Non-pigmented ciliary epithelial cell (primary cell): ENCODE data around the gene ZNF529.
"Not testable (repeated sequence)": the region's sequence is repeated elsewhere in the genome, so short reads cannot be mapped to it uniquely, and the experiment has no call there.

Experiments
- DNase-seq: peaks from one replicate; pipeline ENCODE4 v3.0.0-alpha.2; 2010; ENCODE audit warnings: low read depth

Gene ZNF529

GRCh38 chr19:36573020-36573894 lies at the start of gene ZNF529:
Gene ZNF529, minus strand, starts transcription at chr19:36573292. Its CDS starts 946 bp downstream, at chr19:36572346.
- DNase-seq, result no peak

DNA sequence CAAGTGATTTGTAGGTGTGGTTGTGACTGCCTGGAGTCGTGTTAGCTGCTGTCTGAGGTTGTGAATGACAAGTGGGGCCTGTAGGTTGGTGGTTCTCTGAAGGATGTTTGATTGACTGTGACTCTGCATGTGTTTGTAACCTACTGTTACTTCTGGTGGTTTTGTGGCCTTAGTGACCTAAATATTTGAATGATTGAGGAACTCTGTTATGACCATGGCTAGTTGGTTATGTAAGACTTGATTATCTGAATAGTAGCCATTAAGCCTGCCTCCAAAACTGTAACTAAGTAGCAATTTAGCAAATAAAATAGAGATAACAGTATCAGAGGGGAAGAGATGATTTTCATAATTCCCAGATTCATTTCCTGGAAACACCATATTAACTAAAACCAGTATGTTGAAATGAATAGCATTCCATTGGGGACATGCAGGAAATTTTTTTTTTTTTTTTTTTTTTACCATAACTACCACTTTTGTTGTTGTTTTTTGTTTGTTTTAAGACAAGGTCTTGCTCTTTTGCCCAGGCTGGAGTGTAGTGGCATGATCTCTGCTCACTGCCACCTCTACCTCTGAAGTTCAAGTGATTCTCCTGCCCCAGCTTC lies 32.9 kb upstream of the ZNF529 start:
- no peak for DNase-seq

DNA sequence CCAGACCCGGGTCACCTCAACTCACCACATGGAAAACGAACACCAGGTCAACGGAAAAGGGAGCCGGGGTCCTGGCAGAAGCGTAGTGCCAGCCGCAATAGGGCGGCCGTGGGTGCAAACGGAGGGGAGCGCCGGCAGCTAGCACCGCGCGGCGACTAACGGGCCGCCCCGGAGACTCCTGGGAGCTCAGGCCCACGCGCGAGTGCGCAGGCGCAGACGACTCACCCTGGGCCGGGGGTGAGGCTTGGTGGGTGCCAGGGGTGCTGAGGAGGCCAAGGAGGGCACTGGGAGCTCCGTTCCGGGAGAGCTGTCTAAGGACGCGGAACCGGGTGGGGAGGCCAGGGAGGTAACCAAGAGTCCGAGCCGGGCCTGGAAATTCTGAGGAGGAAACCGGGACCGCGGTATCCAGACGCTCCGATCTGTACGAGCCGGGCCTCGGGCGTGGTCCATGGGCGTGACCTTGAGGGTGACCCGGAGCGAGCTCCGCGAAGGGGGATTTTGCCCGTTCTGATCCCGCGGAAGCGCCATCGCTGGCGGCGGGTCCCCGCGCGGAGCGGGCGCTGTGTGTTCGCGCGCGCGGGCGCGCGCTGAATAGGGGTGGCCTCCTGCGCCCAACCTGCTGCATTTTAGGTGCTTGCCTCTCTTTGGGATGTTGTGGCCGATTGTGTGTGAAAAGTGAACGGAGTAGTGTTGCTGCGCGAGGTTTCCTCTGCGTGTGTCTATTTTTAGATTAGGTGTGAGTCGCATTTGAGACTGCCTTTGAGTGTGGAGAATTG lies 32.2 kb upstream of the ZNF529 start, which contains the start of gene ZNF382:
ZNF382 (plus strand) TSS at position 213 of the 776 bp plus-strand sequence. CDS start 4,602 bp downstream, outside the sequence.
- no peak for DNase-seq

DNA sequence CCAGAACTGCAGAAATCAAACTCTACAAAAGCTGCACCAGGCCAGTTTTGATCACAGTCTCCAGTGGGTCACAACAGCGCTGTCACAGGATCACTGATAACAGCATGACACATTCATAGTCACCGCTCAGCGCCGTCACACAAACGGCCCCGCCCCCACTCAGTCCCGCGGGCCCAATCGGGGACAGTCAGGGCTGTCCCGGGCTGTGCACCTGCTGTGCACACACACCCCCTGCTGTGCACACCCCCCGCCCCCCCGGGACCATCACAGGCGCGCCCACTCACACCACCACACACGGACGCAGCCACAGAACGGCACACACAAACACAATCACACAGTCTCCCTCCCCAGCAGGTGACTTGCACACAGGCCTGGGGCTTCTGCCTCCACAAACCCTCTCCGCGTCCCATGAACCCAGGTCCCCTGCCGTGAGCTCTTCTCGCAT lies 31.6 kb upstream of the ZNF529 start:
- no peak for DNase-seq

DNA sequence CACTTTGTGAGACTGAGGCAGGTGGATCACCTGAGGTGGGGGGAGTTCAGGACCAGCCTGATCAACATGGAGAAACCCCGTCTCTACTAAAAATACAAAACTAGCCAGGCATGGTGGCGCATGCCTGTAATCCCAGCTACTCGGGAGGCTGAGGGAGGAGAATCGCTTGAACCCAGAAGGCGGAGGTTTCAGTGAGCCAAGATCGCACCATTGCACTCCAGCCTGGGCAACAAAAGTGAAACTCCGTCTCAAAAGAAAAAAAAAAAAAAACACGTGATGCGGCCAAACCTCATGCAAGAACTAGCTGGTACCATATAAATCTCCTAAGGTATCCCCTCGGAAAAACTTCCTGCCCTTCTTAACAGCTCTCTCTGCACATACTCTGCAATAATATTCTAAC lies 29.6 kb upstream of the ZNF529 start:
- not testable (repeated sequence) for DNase-seq

DNA sequence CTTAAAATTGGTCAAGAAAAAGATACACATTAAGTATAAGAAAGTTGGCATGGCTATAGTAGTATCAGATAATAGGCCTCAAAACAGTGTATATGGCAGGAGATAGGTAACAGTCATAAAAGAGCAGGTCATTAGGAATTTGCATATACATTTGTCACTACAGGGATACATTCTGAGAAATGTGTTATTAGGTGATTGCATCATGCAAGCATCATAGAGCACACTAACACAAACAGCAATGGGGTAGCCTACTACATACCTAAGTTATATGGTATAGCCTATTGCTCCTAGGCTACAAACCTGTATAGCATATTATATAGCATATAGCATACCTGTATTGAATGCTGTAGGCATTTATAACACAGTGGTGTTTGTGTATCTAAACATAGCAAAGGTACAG lies 6.2 kb upstream of the ZNF529 start:
- DNase-seq, result no peak

DNA sequence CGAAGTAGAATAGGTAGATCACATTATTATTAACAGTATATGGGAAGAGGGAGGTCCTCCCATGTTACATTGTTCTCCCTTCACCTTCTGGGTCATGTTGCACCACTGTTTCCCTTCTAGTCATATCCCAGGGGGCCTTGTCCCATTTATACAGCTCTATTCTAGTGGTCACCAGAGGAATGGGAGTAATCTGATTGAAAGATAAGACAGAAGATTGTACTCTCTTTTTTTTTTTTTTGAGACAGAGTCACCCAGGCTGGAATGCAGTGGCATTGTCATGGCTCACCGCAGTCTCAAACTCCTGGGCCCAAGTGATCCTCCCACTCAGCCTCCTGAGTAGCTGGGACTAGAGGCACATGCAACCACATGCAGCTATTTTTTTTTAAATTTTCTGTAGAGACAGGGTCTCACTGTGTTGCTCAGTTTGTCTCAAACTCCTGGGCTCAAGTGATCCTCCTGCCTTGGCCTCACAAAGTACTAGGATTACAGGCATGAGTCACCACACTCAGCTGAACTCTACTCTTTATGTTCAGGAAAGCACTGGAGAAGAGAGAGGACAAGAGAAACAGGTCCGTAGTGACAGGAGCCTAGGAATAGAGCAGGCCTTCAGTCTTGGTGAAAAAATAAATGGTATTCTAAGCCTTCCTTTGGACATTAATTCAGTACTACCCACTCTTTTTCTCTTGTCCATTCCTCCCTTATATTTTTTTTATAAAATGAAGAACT lies 4.3 kb upstream of the ZNF529 start:
- DNase-seq, result no peak

- no peak for DNase-seq
These were observed 1.6 kb upstream of the ZNF529 start for GRCh38 chr19:36574741-36575140.

GRCh38 chr19:36573895-36574720 lies 1.0 kb upstream of the ZNF529 start:
- no peak for DNase-seq

- no peak for DNase-seq
These were observed 486 bp downstream of the ZNF529 start for GRCh38 chr19:36572593-36573019.

- no peak for DNase-seq
These were observed 8.7 kb downstream of the ZNF529 start for GRCh38 chr19:36564391-36564790.

DNA sequence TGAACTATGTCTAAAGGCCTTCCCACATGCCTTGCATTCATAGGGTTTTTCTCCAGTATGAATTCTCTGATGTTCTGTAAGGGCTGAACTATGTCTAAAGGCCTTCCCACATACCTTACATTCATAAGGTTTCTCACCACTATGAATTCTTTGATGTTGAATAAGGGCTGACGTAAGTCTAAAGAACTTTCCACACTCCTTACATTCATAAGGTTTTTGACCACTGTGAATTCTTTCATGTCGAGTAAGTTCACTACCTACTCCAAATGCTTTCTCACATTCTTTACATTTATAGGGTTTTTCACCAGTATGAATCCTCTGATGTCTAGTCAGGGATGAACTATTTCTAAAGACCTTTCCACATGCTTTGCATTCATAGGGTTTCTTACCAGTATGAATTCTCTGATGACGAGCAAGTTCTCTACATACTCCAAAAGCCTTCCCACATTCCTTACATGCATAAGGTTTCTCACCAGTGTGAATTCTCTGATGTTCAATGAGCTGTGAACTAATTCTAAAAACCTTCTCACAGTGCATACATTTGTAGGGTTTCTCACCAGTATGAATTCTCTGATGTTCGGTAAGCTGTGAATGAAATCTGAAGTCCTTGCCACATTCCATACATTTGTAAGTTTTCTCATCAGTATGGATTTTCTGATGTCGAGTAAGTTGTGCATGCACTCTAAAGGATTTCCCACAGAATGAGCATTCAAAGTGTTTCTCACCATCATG lies 25.9 kb downstream of the ZNF529 start:
- no peak for DNase-seq

DNA sequence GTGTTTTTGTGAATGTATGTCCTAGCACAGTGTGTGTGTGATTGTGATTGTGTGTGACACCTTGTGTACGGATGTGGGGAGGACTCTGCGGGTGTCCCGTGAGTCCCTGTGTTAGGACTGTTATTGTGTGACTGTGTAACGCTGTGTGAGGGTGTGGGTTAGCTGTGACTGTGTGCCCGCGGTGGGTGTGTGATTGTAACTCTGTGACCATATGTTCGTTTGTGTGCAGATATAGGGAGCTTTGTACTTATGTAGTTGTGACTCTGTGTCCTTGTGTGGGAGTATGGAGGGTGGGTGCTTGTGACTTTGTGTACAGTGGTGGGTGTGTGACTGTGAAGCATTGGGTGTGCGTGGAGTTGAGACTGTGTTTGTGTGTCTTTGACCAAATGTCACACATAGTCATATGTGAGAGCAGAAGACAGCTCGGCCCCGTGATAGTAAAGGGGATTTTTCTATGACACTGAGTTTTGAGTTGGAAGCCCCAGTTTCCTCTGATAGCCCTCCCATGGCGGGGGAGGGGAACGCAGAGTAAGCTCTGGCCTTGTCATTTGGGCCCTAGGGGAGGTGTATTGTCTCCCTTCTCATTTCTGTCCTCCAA lies 44.1 kb downstream of the ZNF529 start:
- DNase-seq, result no peak

- peak; percentile 89 for DNase-seq
These were observed 44.7 kb downstream of the ZNF529 start, which contains the start of gene ZNF260 for GRCh38 chr19:36528194-36528920. Gene ZNF260, minus strand, starts transcription at chr19:36528271. Its CDS starts 13,033 bp downstream, at chr19:36515238.

- DNase-seq, result no peak
These were observed 45.3 kb downstream of the ZNF529 start for GRCh38 chr19:36527873-36528193.

DNA sequence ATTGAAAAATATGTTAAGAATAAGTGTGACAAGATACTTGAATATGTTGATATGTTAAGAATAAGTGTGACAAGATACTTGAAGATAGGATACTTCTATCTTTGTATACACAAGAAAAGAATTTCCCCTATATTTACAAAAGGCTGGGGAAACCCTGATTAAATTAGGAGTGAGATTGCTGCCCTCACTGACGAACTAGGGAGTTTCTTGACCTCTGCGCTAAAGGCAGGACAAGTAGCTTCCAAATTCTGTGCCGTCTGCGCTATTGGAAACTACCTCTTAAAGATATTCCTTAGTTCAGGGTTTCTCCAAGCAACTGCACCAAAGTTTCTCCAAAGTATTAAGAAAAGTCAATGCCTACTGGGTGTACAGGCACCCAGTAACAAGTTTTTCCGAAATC lies 45.8 kb downstream of the ZNF529 start:
- no peak for DNase-seq

DNA sequence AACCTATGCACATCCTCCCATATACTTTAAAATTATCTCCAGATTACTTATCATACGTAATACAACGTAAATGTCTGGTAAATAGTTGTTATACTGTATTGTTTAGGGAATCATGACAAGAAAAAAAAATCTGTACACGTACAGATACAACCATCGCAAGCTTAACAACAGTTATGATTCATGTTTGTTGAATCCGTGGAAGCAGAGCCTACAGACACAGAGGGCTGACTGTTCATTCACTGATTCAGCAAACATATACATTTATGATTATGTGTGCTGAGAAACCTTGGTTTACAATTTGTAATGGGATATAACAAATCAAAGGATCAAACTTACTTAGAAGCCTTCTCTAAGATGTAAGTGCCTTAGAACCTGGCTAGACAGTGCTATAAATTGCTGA lies 46.5 kb downstream of the ZNF529 start:
- no peak for DNase-seq

- no peak for DNase-seq
These were observed 48.5 kb downstream of the ZNF529 start for GRCh38 chr19:36524617-36525016.

DNA sequence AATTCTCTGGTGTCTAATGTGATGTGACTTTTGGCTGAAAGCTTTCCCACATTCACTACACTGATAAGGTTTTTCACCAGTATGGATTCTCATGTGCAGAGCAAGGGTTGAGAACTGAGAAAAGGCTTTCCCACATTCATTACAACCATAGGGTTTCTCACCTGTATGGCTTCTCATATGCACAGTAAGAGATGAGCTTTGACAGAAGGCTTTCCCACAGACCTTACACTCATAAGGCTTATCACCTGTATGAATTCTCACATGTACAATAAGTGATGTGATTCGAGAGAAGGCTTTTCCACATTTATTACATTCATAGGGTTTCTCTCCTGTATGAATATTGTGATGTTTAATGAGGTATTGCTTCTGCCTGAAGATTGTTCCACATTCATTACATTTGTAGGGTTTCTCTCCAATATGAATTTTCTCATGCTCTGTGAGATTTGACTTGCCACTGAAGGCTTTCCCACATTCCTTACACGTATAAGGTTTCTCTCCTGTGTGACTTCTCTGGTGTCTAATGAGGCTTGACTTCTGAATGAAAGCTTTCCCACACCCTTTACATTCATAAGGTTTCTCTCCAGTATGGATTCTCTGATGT lies 59.0 kb downstream of the ZNF529 start:
- no peak for DNase-seq
